CD4-positive, CD25-positive, alpha-beta regulatory T cell (primary cell): Measurements from ENCODE around the gene ST6GALNAC3. TPM values are rescaled to one million over a fixed set of nuclear protein-coding genes. Genes with fewer than 3 reads are reported as not detected.
"Not testable (repeated sequence)": the region's sequence is repeated elsewhere in the genome, so short reads cannot be mapped to it uniquely, and the experiment has no call there.

Source experiments
- ATAC-seq, 2 donors: fragments of 150-1000 bp; cut with Tn5 transposase; one replicate each; pipeline ENCODE4 v1.10.0; 2021; ENCODE audit warnings: low read depth in 2 of 2, moderate number of reproducible peaks in 2 of 2, moderate library complexity in 1 of 2
- DNase-seq, 3 donors: peaks; one replicate each; pipeline versions ENCODE4 v3.0.0 to v3.0.0-alpha.2; 2012 to 2022; ENCODE audit warnings: mixed read lengths in 1 of 3
- H3K27ac ChIP-seq: one replicate; pipeline ENCODE4 v1.7.0; 2013; ENCODE audit warnings: mild to moderate bottlenecking, low read length; ENCODE audit not compliant: insufficient read depth, poor library complexity, severe bottlenecking
- H3K27me3 ChIP-seq: one replicate; pipeline ENCODE4 v1.7.0; 2013; ENCODE audit warnings: low read length; ENCODE audit not compliant: control insufficient read depth, insufficient read depth
- H3K36me3 ChIP-seq: one replicate; pipeline ENCODE4 v1.7.0; 2013; ENCODE audit warnings: mild to moderate bottlenecking, low read length, moderate library complexity; ENCODE audit not compliant: control insufficient read depth, insufficient read depth
- H3K4me1 ChIP-seq: 2 replicates; pipeline ENCODE4 v1.7.0; 2013; ENCODE audit warnings: mild to moderate bottlenecking, low read length; ENCODE audit not compliant: insufficient read depth, control insufficient read depth, poor library complexity, severe bottlenecking
- H3K4me3 ChIP-seq: one replicate; pipeline ENCODE4 v1.7.0; 2013; ENCODE audit warnings: low read depth, mild to moderate bottlenecking, low read length, moderate library complexity
- H3K9me3 ChIP-seq, 2 experiments: 1 replicate in 1 of 2; 2 replicates in 1 of 2; pipeline ENCODE4 v1.7.0; 2013; ENCODE audit warnings: low read length in 2 of 2, mild to moderate bottlenecking in 1 of 2, moderate library complexity in 1 of 2; ENCODE audit not compliant: control insufficient read depth in 2 of 2
- H3K27ac Mint-ChIP-seq, 3 donors: one replicate each; pipeline ENCODE4 v1.8.0; 2020 to 2022; ENCODE audit warnings: mild to moderate bottlenecking in 3 of 3, mixed read lengths in 3 of 3, moderate library complexity in 2 of 3
- H3K27me3 Mint-ChIP-seq: one replicate; pipeline ENCODE4 v1.8.0; 2022; ENCODE audit warnings: mild to moderate bottlenecking, mixed read lengths
- H3K36me3 Mint-ChIP-seq: one replicate; pipeline ENCODE4 v1.8.0; 2020; ENCODE audit warnings: mixed read lengths
- H3K4me1 Mint-ChIP-seq, 4 donors: one replicate each; pipeline ENCODE4 v1.8.0; 2020 to 2022; ENCODE audit warnings: mixed read lengths in 4 of 4, mild to moderate bottlenecking in 1 of 4
- H3K4me3 Mint-ChIP-seq, 4 donors: one replicate each; pipeline ENCODE4 v1.8.0; 2020 to 2022; ENCODE audit warnings: mild to moderate bottlenecking in 4 of 4, mixed read lengths in 4 of 4, moderate library complexity in 3 of 4
- H3K9me3 Mint-ChIP-seq, 7 donors: one replicate each; pipeline ENCODE4 v1.8.0; 2020 to 2022; ENCODE audit warnings: mixed read lengths in 7 of 7, mild to moderate bottlenecking in 3 of 7, moderate library complexity in 2 of 7
- polyA plus RNA-seq, 4 donors: library from polyadenylated mRNA; unstranded; fragments of 300-500 nt; fragmentation: Illumina TruSeq; gene quantifications; one replicate each; pipeline ENCODE4 v1.2.3, GENCODE V29; 2021
- total RNA-seq: library from RNA; stranded (reverse); gene quantifications from one replicate; pipeline ENCODE4 v1.2.3, GENCODE V29; 2022

ST6GALNAC3 gene
- total and polyA plus RNA-seq, 5 donors from 2014 or later = 0.03 to 3.4 (median 0.95) TPM

- H3K4me3 ChIP-seq = no peak overlapping the region
- Mint-ChIP-seq H3K4me1 (peaks cover 0 to 11% (median 0%) of the 10 kb centered on the region in 4 donors), H3K4me3 (no peak overlapping the region), H3K27me3 (peaks cover 4% of the 10 kb centered on the region), H3K27ac (no peak overlapping the region), H3K36me3 (no peaks in the 10 kb centered on the region), H3K9me3 (peaks cover 0 to 5% (median 1%) of the 10 kb centered on the region in 7 donors)
- H3K27me3 ChIP-seq = no peaks in the 10 kb centered on the region
- H3K27ac ChIP-seq = no peak overlapping the region
- no peak for DNase-seq
- no peaks in the 10 kb centered on the region for H3K4me1 ChIP-seq
- no peaks in the 10 kb centered on the region for H3K36me3 ChIP-seq
- ATAC-seq = no peak
- no peaks in the 10 kb centered on the region for H3K9me3 ChIP-seq
Observed at GRCh38 chr1:76639181-76639580, 564.6 kb downstream of the ST6GALNAC3 start.

GRCh38 chr1:76640092-76640491 is 565.5 kb downstream of the ST6GALNAC3 start:
- peaks cover 0 to 8% (median 0%) of the 10 kb centered on the region in 4 donors for H3K4me1 Mint-ChIP-seq
- H3K36me3 ChIP-seq = no peaks in the 10 kb centered on the region
- ATAC-seq (no peak), DNase-seq (no peak)
- H3K4me3 Mint-ChIP-seq = no peak overlapping the region
- H3K4me3 ChIP-seq = no peak overlapping the region
- no peaks in the 10 kb centered on the region for H3K9me3 ChIP-seq
- no peaks in the 10 kb centered on the region for H3K27me3 ChIP-seq
- peaks cover 0 to 6% (median under 1%) of the 10 kb centered on the region in 7 donors for H3K9me3 Mint-ChIP-seq
- H3K27ac ChIP-seq = no peak overlapping the region
- no peaks in the 10 kb centered on the region for H3K36me3 Mint-ChIP-seq
- H3K4me1 ChIP-seq = no peaks in the 10 kb centered on the region
- H3K27me3 Mint-ChIP-seq = peaks cover 5% of the 10 kb centered on the region
- no peak overlapping the region for H3K27ac Mint-ChIP-seq

- Mint-ChIP-seq H3K27me3 (peaks cover 5% of the 10 kb centered on the region), H3K4me1 (peaks cover 0 to 8% (median 0%) of the 10 kb centered on the region in 4 donors), H3K36me3 (no peaks in the 10 kb centered on the region), H3K9me3 (peaks cover 0 to 5% (median 0%) of the 10 kb centered on the region in 7 donors), H3K27ac (no peak overlapping the region), H3K4me3 (no peak overlapping the region)
- ATAC-seq = no peak
- Histone ChIP-seq H3K4me3 (no peak overlapping the region), H3K27me3 (no peaks in the 10 kb centered on the region), H3K9me3 (no peaks in the 10 kb centered on the region), H3K4me1 (no peaks in the 10 kb centered on the region), H3K36me3 (no peaks in the 10 kb centered on the region), H3K27ac (no peak overlapping the region)
- no peak for DNase-seq
Observed at GRCh38 chr1:76640723-76641122, 566.2 kb downstream of the ST6GALNAC3 start.

GRCh38 chr1:76644139-76644538 is 569.6 kb downstream of the ST6GALNAC3 start:
- Histone ChIP-seq H3K9me3 (no peaks in the 10 kb centered on the region), H3K36me3 (no peaks in the 10 kb centered on the region), H3K4me3 (no peak overlapping the region), H3K4me1 (no peaks in the 10 kb centered on the region), H3K27me3 (no peaks in the 10 kb centered on the region), H3K27ac (no peak overlapping the region)
- Mint-ChIP-seq H3K27me3 (peaks cover 5% of the 10 kb centered on the region), H3K36me3 (no peaks in the 10 kb centered on the region), H3K4me1 (no peaks in the 10 kb centered on the region), H3K27ac (no peak overlapping the region), H3K9me3 (peaks cover 0 to 5% (median under 1%) of the 10 kb centered on the region in 7 donors), H3K4me3 (no peak overlapping the region)
- DNase-seq = no peak
- no peak for ATAC-seq

GRCh38 chr1:76652860-76653259 is 578.3 kb downstream of the ST6GALNAC3 start:
- not testable (repeated sequence) for H3K4me3 Mint-ChIP-seq, H3K4me1 ChIP-seq, ATAC-seq, H3K4me3 ChIP-seq, H3K27me3 Mint-ChIP-seq, H3K36me3 ChIP-seq, H3K27me3 ChIP-seq, H3K27ac ChIP-seq, H3K27ac Mint-ChIP-seq, DNase-seq, H3K36me3 Mint-ChIP-seq, H3K4me1 Mint-ChIP-seq, H3K9me3 ChIP-seq
- peaks cover 0 to 26% (median 6%) of the 10 kb centered on the region in 7 donors for H3K9me3 Mint-ChIP-seq

GRCh38 chr1:76657623-76658022 is 583.1 kb downstream of the ST6GALNAC3 start:
- H3K27me3 Mint-ChIP-seq = no peaks in the 10 kb centered on the region
- H3K4me1 Mint-ChIP-seq = no peaks in the 10 kb centered on the region
- no peak overlapping the region for H3K4me3 ChIP-seq

GRCh38 chr1:76659171-76659940 is 584.8 kb downstream of the ST6GALNAC3 start:
- no peak overlapping the region for H3K4me3 Mint-ChIP-seq
- no peak overlapping the region for H3K27ac Mint-ChIP-seq
- H3K9me3 ChIP-seq = no peaks in the 10 kb centered on the region
- H3K27me3 ChIP-seq = no peaks in the 10 kb centered on the region
- H3K27ac ChIP-seq = no peak overlapping the region
- DNase-seq (no peak), ATAC-seq (no peak)
- no peaks in the 10 kb centered on the region for H3K36me3 Mint-ChIP-seq
- no peaks in the 10 kb centered on the region for H3K36me3 ChIP-seq
- H3K4me1 ChIP-seq = no peaks in the 10 kb centered on the region
- H3K9me3 Mint-ChIP-seq = peaks cover 0 to 21% (median 5%) of the 10 kb centered on the region in 7 donors
- H3K4me1 Mint-ChIP-seq = no peaks in the 10 kb centered on the region
- no peak overlapping the region for H3K4me3 ChIP-seq
- no peaks in the 10 kb centered on the region for H3K27me3 Mint-ChIP-seq

More at GRCh38 chr1:76657623-76658022, 583.1 kb downstream of the ST6GALNAC3 start:
- Mint-ChIP-seq H3K27ac (no peak overlapping the region), H3K36me3 (no peaks in the 10 kb centered on the region), H3K9me3 (peaks cover 0 to 19% (median 4%) of the 10 kb centered on the region in 7 donors), H3K4me3 (no peak overlapping the region)
- Histone ChIP-seq H3K27me3 (no peaks in the 10 kb centered on the region), H3K4me1 (no peaks in the 10 kb centered on the region), H3K36me3 (no peaks in the 10 kb centered on the region), H3K27ac (no peak overlapping the region), H3K9me3 (no peaks in the 10 kb centered on the region)
- ATAC-seq (no peak), DNase-seq (no peak)

GRCh38 chr1:76661531-76661930 is 587.0 kb downstream of the ST6GALNAC3 start:
- H3K27me3 Mint-ChIP-seq = no peaks in the 10 kb centered on the region
- Histone ChIP-seq H3K36me3 (no peaks in the 10 kb centered on the region), H3K9me3 (no peaks in the 10 kb centered on the region), H3K4me3 (no peak overlapping the region), H3K4me1 (no peaks in the 10 kb centered on the region), H3K27ac (no peak overlapping the region), H3K27me3 (no peaks in the 10 kb centered on the region)
- ATAC-seq = no peak
- no peak overlapping the region for H3K27ac Mint-ChIP-seq
- H3K4me3 Mint-ChIP-seq = no peak overlapping the region
- no peak for DNase-seq
- H3K9me3 Mint-ChIP-seq = peaks cover 0 to 23% (median 6%) of the 10 kb centered on the region in 7 donors
- no peaks in the 10 kb centered on the region for H3K36me3 Mint-ChIP-seq
- H3K4me1 Mint-ChIP-seq = no peaks in the 10 kb centered on the region
